Dermis blood vessel endothelial cell (primary cell): ENCODE measurements around the gene TAS2R8. TPM values are rescaled to one million over a fixed set of nuclear protein-coding genes. Genes with fewer than 3 reads are reported as not detected.

Source experiments
- total RNA-seq: library from RNA; depleted of rRNA; stranded (reverse); fragments of >200 nt; gene quantifications from 2 replicates; pipeline ENCODE4 v1.2.3, GENCODE V29; 2014

The TAS2R8 gene
- total RNA-seq, 1 donor from 2014 or later = not detected

Other genes with a start within 250 kb of the TAS2R8 start
- 7.8 and 17.6 TPM in 2 replicates for gene MAGOHB, start 193.7 kb downstream of the TAS2R8 start, total RNA-seq
- gene STYK1, start 133.2 kb downstream of the TAS2R8 start, total RNA-seq = 4.6 and 7.9 TPM in 2 replicates
- 148 and 179 TPM in 2 replicates for gene YBX3, start 84.0 kb downstream of the TAS2R8 start, total RNA-seq
- not detected in 2 replicates for gene TAS2R7, start 4.7 kb downstream of the TAS2R8 start, total RNA-seq
- gene TAS2R9, start 2.9 kb upstream of the TAS2R8 start, total RNA-seq = not detected in 2 replicates
- 0.17 and 0.37 TPM in 2 replicates for gene TAS2R10, start 19.1 kb upstream of the TAS2R8 start, total RNA-seq
- 0.17 and 0.33 TPM in 2 replicates for gene PRR4, start 42.2 kb upstream of the TAS2R8 start, total RNA-seq
- gene PRH1, start 77.0 kb upstream of the TAS2R8 start, total RNA-seq = 11.2 and 12.8 TPM in 2 replicates
- gene TAS2R13, start 102.3 kb upstream of the TAS2R8 start, total RNA-seq = 0.84 and 1.0 TPM in 2 replicates
- not detected in 2 replicates for gene PRH2, start 122.0 kb upstream of the TAS2R8 start, total RNA-seq
- 0.74 and 2.0 TPM in 2 replicates for gene TAS2R14, start 132.0 kb upstream of the TAS2R8 start, total RNA-seq
- gene TAS2R50, start 179.6 kb upstream of the TAS2R8 start, total RNA-seq = 2.3 and 3.6 TPM in 2 replicates
- gene TAS2R20, start 191.0 kb upstream of the TAS2R8 start, total RNA-seq = 2.2 and 3.6 TPM in 2 replicates
- gene TAS2R19, start 215.3 kb upstream of the TAS2R8 start, total RNA-seq = 4.0 and 9.2 TPM in 2 replicates
- gene TAS2R31, start 224.1 kb upstream of the TAS2R8 start, total RNA-seq = 3.8 and 6.8 TPM in 2 replicates